B cell (primary cell): ENCODE data around the gene EFCC1. TPM values are rescaled to one million over a fixed set of nuclear protein-coding genes. Genes with fewer than 3 reads are reported as not detected.

Experiments
- ATAC-seq: fragments of 200-7000 bp; cut with Tn5 transposase; one replicate; pipeline ENCODE4 v1.10.0; 2021; ENCODE audit warnings: low read depth, mild to moderate bottlenecking, moderate number of reproducible peaks, moderate library complexity
- CTCF ChIA-PET: fragments of 350-600 bp; sonication (Branson Sonifier 250); formaldehyde crosslinking; loops from one replicate; lab custom pipeline; 2021; ENCODE audit warnings: antibody characterized with exemption, inconsistent platforms; lab: Charles Lee
- POLR2A ChIA-PET: fragments of 350-600 bp; sonication (Branson Sonifier 250); formaldehyde crosslinking; loops from one replicate; lab custom pipeline; 2021; ENCODE audit warnings: antibody characterized with exemption; lab: Charles Lee
- DNase-seq: peaks from one replicate; pipeline ENCODE4 v3.0.0; 2013
- H2AFZ ChIP-seq: 2 replicates; pipeline ENCODE4 v1.6.1; 2012; ENCODE audit warnings: mild to moderate bottlenecking, low read depth, low read length; ENCODE audit not compliant: insufficient read depth, poor library complexity, severe bottlenecking
- H3K27ac ChIP-seq, 2 donors: 1 replicate in 1 of 2; 2 replicates in 1 of 2; pipeline ENCODE4 v1.5.1; 2012 to 2013; ENCODE audit warnings: low read length in 2 of 2, mild to moderate bottlenecking in 2 of 2, moderate library complexity in 1 of 2
- H3K27me3 ChIP-seq, 4 experiments: fragments of 200-600 bp in 1 of 4; sonication (generic) in 1 of 4; replicated peaks in 1 of 4; 1 replicate in 2 of 4; 2 replicates in 2 of 4; pipeline versions ENCODE4 v1.6.1 to v1.7.0; 2013 to 2016; ENCODE audit warnings: low read length in 3 of 4, mild to moderate bottlenecking in 2 of 4, mixed read lengths in 1 of 4, moderate library complexity in 1 of 4; ENCODE audit not compliant: insufficient read depth in 4 of 4, control insufficient read depth in 3 of 4; ENCODE audit errors: control extremely low read depth in 1 of 4
- H3K36me3 ChIP-seq, 2 experiments: replicated peaks in 1 of 2; 1 replicate in 1 of 2; 2 replicates in 1 of 2; pipeline versions ENCODE4 v1.6.1 to v1.7.1; 2013; ENCODE audit warnings: low read length in 1 of 2; ENCODE audit not compliant: insufficient read depth in 2 of 2, control insufficient read depth in 1 of 2; ENCODE audit errors: control extremely low read depth in 1 of 2, extremely low read depth in 1 of 2
- H3K4me1 ChIP-seq, 2 donors: fragments of 200-600 bp in 1 of 2; sonication (generic) in 1 of 2; 1 replicate in 1 of 2; 2 replicates in 1 of 2; pipeline versions ENCODE4 v1.5.1 to v1.6.1; 2013 to 2017; ENCODE audit warnings: low read length in 2 of 2; ENCODE audit not compliant: control insufficient read depth in 2 of 2, insufficient read depth in 2 of 2
- H3K4me2 ChIP-seq: replicated peaks from 2 replicates; pipeline ENCODE3; 2012; ENCODE audit warnings: mild to moderate bottlenecking, low read depth, low read length; ENCODE audit not compliant: poor library complexity, severe bottlenecking
- H3K4me3 ChIP-seq, 5 experiments: fragments of 200-600 bp in 1 of 5; sonication (generic) in 1 of 5; 1 replicate in 3 of 5; 2 replicates in 2 of 5; pipeline versions ENCODE4 v1.5.1 to v1.7.0; 2011 to 2016; ENCODE audit warnings: low read length in 4 of 5, mild to moderate bottlenecking in 4 of 5, low read depth in 2 of 5, control low read depth in 1 of 5, moderate library complexity in 1 of 5; ENCODE audit not compliant: insufficient read depth in 1 of 5; ENCODE audit errors: control extremely low read depth in 1 of 5, extremely low read depth in 1 of 5
- H3K79me2 ChIP-seq: fragments of 200-600 bp; sonication (generic); one replicate; pipeline ENCODE4 v1.6.0; 2016; ENCODE audit warnings: low read length; ENCODE audit not compliant: control insufficient read depth, insufficient read depth
- H3K9ac ChIP-seq: fragments of 200-600 bp; sonication (generic); 2 replicates; pipeline ENCODE4 v1.6.1; 2017; ENCODE audit warnings: mild to moderate bottlenecking, low read length, moderate library complexity
- H3K9me3 ChIP-seq, 3 donors: one replicate each; pipeline versions ENCODE4 v1.6.1 to v1.7.1; 2013; ENCODE audit warnings: low read length in 2 of 3; ENCODE audit not compliant: control insufficient read depth in 2 of 3, insufficient read depth in 1 of 3; ENCODE audit errors: control extremely low read depth in 1 of 3
- H4K20me1 ChIP-seq: 2 replicates; pipeline ENCODE4 v1.6.0; 2012; ENCODE audit warnings: mild to moderate bottlenecking, low read length; ENCODE audit not compliant: insufficient read depth, control insufficient read depth, poor library complexity, severe bottlenecking
- H3K27ac Mint-ChIP-seq: one replicate; pipeline ENCODE4 v1.8.0; 2021; ENCODE audit warnings: mixed read lengths
- H3K27me3 Mint-ChIP-seq: one replicate; pipeline ENCODE4 v1.8.0; 2021; ENCODE audit warnings: mixed read lengths
- H3K4me1 Mint-ChIP-seq: one replicate; pipeline ENCODE4 v1.8.0; 2021; ENCODE audit warnings: mixed read lengths
- H3K4me3 Mint-ChIP-seq: one replicate; pipeline ENCODE4 v1.8.0; 2021; ENCODE audit warnings: mixed read lengths
- H3K9me3 Mint-ChIP-seq: one replicate; pipeline ENCODE4 v1.8.0; 2022; ENCODE audit warnings: mixed read lengths; ENCODE audit not compliant: insufficient read depth
- CTCF ChIP-seq: fragments of 200-600 bp; IDR thresholded peaks from one replicate; pipeline ENCODE4 v1.8.0; 2022; ENCODE audit warnings: antibody characterized with exemption, mild to moderate bottlenecking
- EZH2 ChIP-seq: IDR thresholded peaks from 2 replicates; pipeline ENCODE4 v1.6.1; 2012; ENCODE audit warnings: borderline replicate concordance, low read depth, mild to moderate bottlenecking, moderate library complexity, low read length; ENCODE audit not compliant: insufficient read depth, poor library complexity, severe bottlenecking
- WGBS: methylation state at CpG from one replicate; pipeline ENCODE4 v1.1.5; 2013; ENCODE audit warnings: missing lambda C conversion rate; ENCODE audit not compliant: insufficient coverage; 5-methylcytosine and 5-hydroxymethylcytosine counted together
- intact Hi-C: fragments of 100-400 bp; cut with micrococcal nuclease; formaldehyde crosslinking; loops from one replicate; pipeline ENCODE4 v1.10.0; 2022
- polyA plus RNA-seq: library from polyadenylated mRNA; depleted of rRNA; stranded (reverse); fragments of >200 nt; gene quantifications from 2 replicates; pipeline ENCODE4 v1.2.3, GENCODE V29; 2012
- total RNA-seq, 2 donors: library from RNA; stranded (reverse); fragments of 120-200 nt in 1 of 2; gene quantifications; 1 replicate in 1 of 2; 2 replicates in 1 of 2; pipeline versions ENCODE4 v1.2.3 to v1.2.4, GENCODE V29; 2013 to 2022

EFCC1 gene
- total and polyA plus RNA-seq, 2 donors (not counting 1 experiment from before 2014, with no cell fraction given) = 0.06 TPM; not detected in 1

- H3K4me1 ChIP-seq = no peaks in the 10 kb centered on the region
- POLR2A ChIA-PET = no interaction called here
- H3K79me2 ChIP-seq = no peaks in the 10 kb centered on the region
- H3K36me3 ChIP-seq = no peaks in the 10 kb centered on the region
- no peak overlapping the region for H3K9ac ChIP-seq
- peaks cover 53% of the 10 kb centered on the region for H3K27me3 Mint-ChIP-seq
- DNase-seq (no peak), ATAC-seq (no peak)
- no peaks in the 10 kb centered on the region for H4K20me1 ChIP-seq
- H3K4me1 Mint-ChIP-seq = no peaks in the 10 kb centered on the region
- intact Hi-C loops = no loop called here
- peaks cover 0 to 11% (median 0%) of the 10 kb centered on the region in 3 donors for H3K9me3 ChIP-seq
- H3K27ac ChIP-seq = no peak overlapping the region
- 65% methylated on average over 14 of the region's 14 CpGs for WGBS
- no peak overlapping the region for H3K4me3 ChIP-seq
- no peak overlapping the region for H3K4me3 Mint-ChIP-seq
- H2AFZ ChIP-seq = no peak overlapping the region
- CTCF ChIA-PET = interaction anchor here (2.4 kb wide), 1 partner anchor 14 kb away, joined by 7 read pairs; no protein-coding TSS in a partner anchor
- TF ChIP-seq CTCF = no peak
- TF ChIP-seq EZH2 = no peak
- H3K27ac Mint-ChIP-seq = no peak overlapping the region
- peaks cover 8% of the 10 kb centered on the region for H3K9me3 Mint-ChIP-seq
- no peak overlapping the region for H3K4me2 ChIP-seq
- peaks cover 0 to 23% (median 6%) of the 10 kb centered on the region in 4 experiments for H3K27me3 ChIP-seq
These were observed 38.4 kb downstream of the EFCC1 start for GRCh38 chr3:129039271-129040038.

GRCh38 chr3:129040039-129040336 is 38.9 kb downstream of the EFCC1 start:
- H3K27me3 ChIP-seq = peaks cover 0 to 26% (median 7%) of the 10 kb centered on the region in 4 experiments
- H3K4me3 ChIP-seq = no peak overlapping the region
- H3K27me3 Mint-ChIP-seq = peaks cover 58% of the 10 kb centered on the region
- no peaks in the 10 kb centered on the region for H4K20me1 ChIP-seq
- ChIA-PET CTCF (interaction anchor here (2.4 kb wide), 1 partner anchor 13 kb away, joined by 7 read pairs; no protein-coding TSS in a partner anchor), POLR2A (no interaction called here)
- peaks cover 8% of the 10 kb centered on the region for H3K9me3 Mint-ChIP-seq
- TF ChIP-seq EZH2 (no peak), CTCF (no peak)
- no peak for ATAC-seq
- no peak overlapping the region for H3K27ac Mint-ChIP-seq
- no peaks in the 10 kb centered on the region for H3K4me1 ChIP-seq
- no peaks in the 10 kb centered on the region for H3K79me2 ChIP-seq
- H3K9me3 ChIP-seq = peaks cover 0 to 14% (median 4%) of the 10 kb centered on the region in 3 donors
- H3K4me2 ChIP-seq = no peak overlapping the region
- no peaks in the 10 kb centered on the region for H3K36me3 ChIP-seq
- H3K4me1 Mint-ChIP-seq = no peaks in the 10 kb centered on the region
- no peak overlapping the region for H2AFZ ChIP-seq
- H3K27ac ChIP-seq = no peak overlapping the region
- no peak for DNase-seq
- no peak overlapping the region for H3K9ac ChIP-seq
- 73% methylated on average over 2 of the region's 3 CpGs for WGBS
- H3K4me3 Mint-ChIP-seq = no peak overlapping the region
- intact Hi-C loops = no loop called here
